Coronary artery (tissue), 2 donors: ENCODE data around the gene SBF1.
A peak's percentile ranks its signal among the peaks of the same experiment; 100 is the strongest.

ENCODE experiments used
- DNase-seq: peaks from one replicate; pipeline ENCODE4 v3.0.0-alpha.2; 2017; ENCODE audit warnings: low spot score
- H3K27ac ChIP-seq, 2 donors: fragments of 200-600 bp; sonication (generic); one replicate each; pipeline ENCODE4 v1.5.1; 2016 to 2019
- H3K4me3 ChIP-seq: fragments of 200-600 bp; sonication (generic); 2 replicates; pipeline ENCODE4 v1.5.1; 2016; ENCODE audit warnings: mild to moderate bottlenecking, moderate library complexity
- TF ChIP-seq, protein P1 (sequence below): fragments of 200-600 bp; sonication (generic); IDR thresholded peaks from one replicate; pipeline ENCODE4 v1.5.1; 2019; ENCODE audit warnings: antibody characterized with exemption

SBF1 gene

DNA sequence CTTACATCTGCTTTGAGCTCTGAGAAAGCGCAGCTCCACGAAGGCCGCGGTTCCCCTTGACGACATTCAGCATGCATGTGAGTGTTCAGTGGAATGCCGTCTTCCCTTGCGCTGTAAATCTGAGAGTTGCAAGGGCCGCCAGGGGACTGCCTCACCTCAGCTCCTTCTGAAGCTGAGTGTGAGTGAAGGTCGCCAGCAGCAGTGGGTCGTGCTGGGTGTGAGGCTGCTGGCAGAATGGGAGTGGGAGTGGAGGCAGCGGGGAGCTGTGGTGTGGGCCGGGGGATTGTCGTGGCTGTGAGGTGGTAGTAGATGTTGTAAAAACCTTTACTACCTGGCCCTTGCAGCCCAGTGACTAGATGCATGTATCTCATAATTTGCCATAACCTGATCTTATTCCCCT lies 66.5 kb downstream of the SBF1 start:
- no peak overlapping the region for H3K27ac ChIP-seq
- TF ChIP-seq, protein P1, sequence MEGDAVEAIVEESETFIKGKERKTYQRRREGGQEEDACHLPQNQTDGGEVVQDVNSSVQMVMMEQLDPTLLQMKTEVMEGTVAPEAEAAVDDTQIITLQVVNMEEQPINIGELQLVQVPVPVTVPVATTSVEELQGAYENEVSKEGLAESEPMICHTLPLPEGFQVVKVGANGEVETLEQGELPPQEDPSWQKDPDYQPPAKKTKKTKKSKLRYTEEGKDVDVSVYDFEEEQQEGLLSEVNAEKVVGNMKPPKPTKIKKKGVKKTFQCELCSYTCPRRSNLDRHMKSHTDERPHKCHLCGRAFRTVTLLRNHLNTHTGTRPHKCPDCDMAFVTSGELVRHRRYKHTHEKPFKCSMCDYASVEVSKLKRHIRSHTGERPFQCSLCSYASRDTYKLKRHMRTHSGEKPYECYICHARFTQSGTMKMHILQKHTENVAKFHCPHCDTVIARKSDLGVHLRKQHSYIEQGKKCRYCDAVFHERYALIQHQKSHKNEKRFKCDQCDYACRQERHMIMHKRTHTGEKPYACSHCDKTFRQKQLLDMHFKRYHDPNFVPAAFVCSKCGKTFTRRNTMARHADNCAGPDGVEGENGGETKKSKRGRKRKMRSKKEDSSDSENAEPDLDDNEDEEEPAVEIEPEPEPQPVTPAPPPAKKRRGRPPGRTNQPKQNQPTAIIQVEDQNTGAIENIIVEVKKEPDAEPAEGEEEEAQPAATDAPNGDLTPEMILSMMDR = no peak
- no peak for DNase-seq
- H3K4me3 ChIP-seq = no peak overlapping the region

DNA sequence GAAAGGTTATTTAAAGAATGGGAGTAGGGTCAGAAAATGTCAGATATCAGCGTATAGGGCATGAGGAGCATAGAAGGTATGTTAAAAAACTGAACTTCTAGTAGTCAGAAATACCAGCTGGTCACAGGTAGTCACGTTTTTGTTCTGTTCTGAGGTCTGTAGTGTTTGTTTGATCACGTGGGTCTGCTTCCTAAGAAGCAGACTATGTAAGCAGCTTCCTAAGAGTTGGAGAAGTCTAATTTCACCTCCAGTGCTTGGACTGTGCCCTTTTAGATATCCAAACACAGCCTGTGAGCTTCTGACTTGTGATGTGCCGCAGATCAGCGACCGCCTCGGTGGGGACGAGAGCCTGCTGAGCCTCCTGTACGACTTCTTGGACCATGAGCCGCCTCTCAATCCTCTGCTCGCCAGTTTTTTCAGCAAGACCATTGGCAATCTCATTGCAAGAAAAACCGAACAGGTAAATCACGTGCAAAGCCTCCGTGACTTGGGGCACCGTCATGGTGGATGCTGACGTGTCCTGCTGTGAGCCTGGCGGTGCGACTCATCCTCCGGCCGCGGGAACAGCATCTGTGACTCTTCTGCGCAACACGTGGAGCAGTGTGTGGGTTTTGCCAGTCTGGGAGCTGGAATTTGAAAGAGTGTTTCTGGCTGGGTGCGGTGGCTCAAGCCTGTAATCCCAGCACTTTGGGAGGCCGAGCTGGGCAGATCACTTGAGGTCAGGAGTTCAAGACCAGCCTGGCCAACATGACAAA lies 68.2 kb downstream of the SBF1 start:
- no peak for DNase-seq
- TF ChIP-seq, protein P1 = no peak
- H3K4me3 ChIP-seq = no peak overlapping the region
- H3K27ac ChIP-seq = no peak overlapping the region

DNA sequence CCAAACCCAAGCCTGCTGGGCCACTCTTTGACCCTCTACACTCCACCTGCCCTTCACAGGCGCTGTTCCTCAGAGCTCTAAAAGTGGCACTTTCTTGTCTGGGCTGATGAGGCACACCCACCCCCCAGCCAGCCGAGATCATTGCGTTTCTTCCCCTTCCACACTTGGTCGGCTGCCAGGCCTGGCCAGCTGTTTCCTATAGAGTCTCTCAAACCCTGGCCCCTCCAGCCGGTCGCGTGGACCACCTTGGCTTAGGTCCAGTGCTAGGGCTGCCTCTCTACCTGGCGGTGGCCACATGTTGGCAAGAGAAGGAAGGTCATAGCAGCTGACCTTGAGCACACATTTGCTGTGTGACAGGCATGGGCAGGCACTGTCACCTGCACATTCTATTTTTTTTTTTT lies 71.1 kb downstream of the SBF1 start:
- H3K27ac ChIP-seq = peak overlapping the region in 1 of 2 donors; percentile 62
- no peak overlapping the region for H3K4me3 ChIP-seq
- TF ChIP-seq, protein P1 = no peak
- DNase-seq = no peak

DNA sequence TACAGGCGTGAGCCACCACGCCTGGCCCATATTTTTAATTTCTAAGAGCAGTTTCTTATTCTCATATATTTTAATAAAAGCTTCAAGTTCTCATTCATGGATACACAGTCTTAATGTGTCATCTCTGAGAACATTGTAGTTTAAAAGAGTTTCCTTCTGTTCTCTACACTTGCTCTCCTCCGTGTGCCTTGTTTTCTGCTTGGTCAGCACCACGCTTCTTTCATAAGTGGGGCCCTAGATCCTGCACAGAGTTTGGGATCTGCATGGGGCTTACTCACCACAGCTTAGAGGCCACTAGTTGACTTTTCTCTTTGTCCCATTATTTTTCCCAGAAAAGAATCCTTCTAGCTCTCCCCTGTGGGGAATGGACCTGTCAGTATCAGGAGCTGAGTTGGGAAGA lies 72.9 kb downstream of the SBF1 start:
- no peak overlapping the region for H3K4me3 ChIP-seq
- DNase-seq = no peak
- TF ChIP-seq, protein P1 = no peak
- H3K27ac ChIP-seq = no peak overlapping the region

DNA sequence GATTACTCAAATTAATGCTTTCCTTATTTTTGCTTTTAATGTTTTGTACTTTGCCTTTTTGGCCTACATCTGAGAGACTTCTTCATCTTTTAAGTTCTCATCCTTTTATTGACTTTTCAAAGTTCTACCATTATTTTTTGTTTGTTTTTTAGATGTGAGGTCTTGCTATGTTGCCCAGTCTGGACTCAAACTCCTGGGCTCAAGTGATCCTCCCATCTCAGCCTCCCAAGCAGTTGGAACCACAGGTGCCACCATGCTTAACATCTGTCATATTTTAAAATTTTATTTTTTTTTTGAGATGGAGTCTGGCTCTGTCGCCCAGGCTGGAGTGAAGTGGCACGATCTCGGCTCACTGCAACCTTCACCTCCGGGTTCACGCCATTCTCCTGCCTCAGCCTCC lies 73.9 kb downstream of the SBF1 start:
- Histone ChIP-seq H3K27ac (no peak overlapping the region), H3K4me3 (no peak overlapping the region)
- TF ChIP-seq, protein P1 = no peak
- no peak for DNase-seq

DNA sequence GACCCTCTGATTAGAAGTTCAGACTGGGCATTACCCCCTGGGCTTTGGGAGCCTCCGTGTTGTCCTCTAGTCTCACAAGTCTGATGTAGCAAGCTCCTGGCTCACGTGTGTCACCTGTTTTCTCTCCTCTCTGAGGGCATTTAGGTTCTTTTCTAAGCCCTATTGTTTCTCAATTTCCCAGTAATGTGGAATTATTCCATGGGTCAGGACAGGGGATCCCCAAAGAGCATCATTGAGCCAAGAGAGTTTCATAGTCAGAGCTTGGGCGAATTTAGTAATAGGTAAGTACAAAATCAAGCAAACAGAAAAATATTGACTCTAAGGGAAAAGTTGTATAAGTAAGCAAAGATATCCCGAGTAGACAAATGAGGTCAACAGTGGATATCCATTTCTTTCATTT lies 74.4 kb downstream of the SBF1 start:
- H3K27ac ChIP-seq = peak overlapping the region in 1 of 2 donors; percentile 75
- H3K4me3 ChIP-seq = no peak overlapping the region
- DNase-seq = no peak
- TF ChIP-seq, protein P1 = no peak

DNA sequence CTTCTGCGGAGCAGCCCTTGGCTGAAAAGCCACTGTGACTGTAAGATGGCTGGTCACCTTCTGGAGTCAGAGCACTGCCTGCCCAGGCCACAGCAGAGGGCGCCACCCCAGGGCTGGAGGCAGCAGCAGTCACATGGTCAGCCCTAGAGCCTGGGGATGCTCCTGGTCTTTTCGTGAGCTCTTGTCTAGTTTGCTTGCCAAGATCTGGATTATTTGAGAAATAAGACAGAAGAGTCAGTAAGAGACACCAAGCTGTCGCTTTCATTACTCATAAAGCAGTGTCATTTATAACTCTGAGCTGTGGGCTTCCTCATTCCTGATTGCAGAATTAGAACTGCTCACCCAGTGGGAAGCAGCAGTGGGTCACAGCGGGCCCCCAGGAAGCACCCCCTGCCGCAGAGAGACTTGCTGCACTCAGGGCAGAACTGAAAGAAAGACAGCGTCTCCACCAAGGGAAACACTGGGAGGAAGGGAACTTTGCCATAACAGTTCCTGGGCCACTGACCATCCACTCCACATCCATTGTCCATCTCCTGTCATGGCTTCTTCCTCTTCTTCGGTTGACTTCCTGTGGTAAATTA lies 75.0 kb downstream of the SBF1 start:
- no peak for DNase-seq
- peak overlapping the region in 1 of 2 donors; percentile 75 for H3K27ac ChIP-seq
- TF ChIP-seq, protein P1 = no peak
- H3K4me3 ChIP-seq = no peak overlapping the region
